Keratinocyte (primary cell): ENCODE data around the gene MAMDC2. TPM values are rescaled to one million over a fixed set of nuclear protein-coding genes. Genes with fewer than 3 reads are reported as not detected.

Experiments used
- DNase-seq: peaks from one replicate; pipeline ENCODE4 v3.0.0-alpha.2; 2011; ENCODE audit warnings: low read depth, missing footprints, low spot score
- FAIRE-seq: peaks from 2 replicates; lab custom pipeline; 2011; peaks lifted over from hg19 to GRCh38; lab: Jason Lieb, UNC
- H2AFZ ChIP-seq: 2 replicates; pipeline ENCODE4 v1.6.0; 2012; ENCODE audit warnings: low read length, control low read depth, inconsistent platforms; ENCODE audit not compliant: control insufficient read depth
- H3K27ac ChIP-seq: 2 replicates; pipeline ENCODE4 v1.5.1; 2011; ENCODE audit warnings: low read length; ENCODE audit not compliant: control insufficient read depth, insufficient read depth
- H3K27me3 ChIP-seq: 3 replicates; pipeline ENCODE4 v1.6.0; 2011; ENCODE audit warnings: low read length; ENCODE audit not compliant: control insufficient read depth, insufficient read depth; ENCODE audit errors: extremely low read depth
- H3K36me3 ChIP-seq, 2 experiments: 2 replicates in 1 of 2; 3 replicates in 1 of 2; pipeline ENCODE4 v1.5.1; 2011; ENCODE audit warnings: low read length in 2 of 2, mild to moderate bottlenecking in 1 of 2; ENCODE audit not compliant: control insufficient read depth in 2 of 2, insufficient read depth in 2 of 2; ENCODE audit errors: extremely low read depth in 1 of 2
- H3K4me1 ChIP-seq: 3 replicates; pipeline ENCODE4 v1.5.1; 2011; ENCODE audit warnings: low read length; ENCODE audit not compliant: control insufficient read depth, insufficient read depth; ENCODE audit errors: extremely low read depth
- H3K4me2 ChIP-seq: 3 replicates; pipeline ENCODE4 v1.6.0; 2011; ENCODE audit warnings: low read depth, low read length; ENCODE audit not compliant: control insufficient read depth, insufficient read depth; ENCODE audit errors: extremely low read depth
- H3K4me3 ChIP-seq, 3 experiments: fragments of 200-600 bp in 1 of 3; sonication (generic) in 1 of 3; 2 replicates in 2 of 3; 3 replicates in 1 of 3; pipeline ENCODE4 v1.5.1; 2011 to 2016; ENCODE audit warnings: low read length in 3 of 3, mild to moderate bottlenecking in 3 of 3, control low read depth in 2 of 3, inconsistent platforms in 1 of 3, low read depth in 1 of 3, mixed read lengths in 1 of 3, mixed run types in 1 of 3, moderate library complexity in 1 of 3; ENCODE audit not compliant: control insufficient read depth in 2 of 3, insufficient read depth in 2 of 3; ENCODE audit errors: extremely low read depth in 1 of 3
- H3K79me2 ChIP-seq: 2 replicates; pipeline ENCODE4 v1.6.0; 2012; ENCODE audit warnings: low read length; ENCODE audit not compliant: control insufficient read depth, insufficient read depth
- H3K9ac ChIP-seq: 3 replicates; pipeline ENCODE4 v1.6.0; 2011; ENCODE audit warnings: low read length; ENCODE audit not compliant: control insufficient read depth, insufficient read depth; ENCODE audit errors: extremely low read depth
- H3K9me1 ChIP-seq: 3 replicates; pipeline ENCODE4 v1.6.0; 2011; ENCODE audit warnings: low read length; ENCODE audit not compliant: control insufficient read depth, insufficient read depth; ENCODE audit errors: extremely low read depth
- H3K9me3 ChIP-seq: 2 replicates; pipeline ENCODE4 v1.5.1; 2012; ENCODE audit warnings: low read depth, low read length; ENCODE audit not compliant: control insufficient read depth
- H4K20me1 ChIP-seq: 3 replicates; pipeline ENCODE4 v1.6.0; 2011; ENCODE audit warnings: low read length; ENCODE audit not compliant: control insufficient read depth, insufficient read depth; ENCODE audit errors: extremely low read depth
- EZH2 ChIP-seq: IDR thresholded peaks from one replicate; pipeline ENCODE4 v1.6.1; 2012; ENCODE audit warnings: inconsistent platforms, mild to moderate bottlenecking, low read length, moderate library complexity
- dilution Hi-C: fragments of 300-500 bp; cut with MboI; formaldehyde crosslinking; loops from one replicate; pipeline ENCODE4 v1.7.0; 2020; ENCODE audit warnings: low sequenced_read_pairs; ENCODE audit not compliant: extremely low pct_ligation_motif_present
- polyA plus RNA-seq, 5 experiments: library from polyadenylated mRNA; depleted of rRNA in 3 of 5; stranded (reverse) in 3 of 5; stranded (forward) in 1 of 5; unstranded in 1 of 5; fragments of >200 nt; gene quantifications; 1 replicate in 1 of 5; 2 replicates in 3 of 5; 3 replicates in 1 of 5; pipeline versions ENCODE4 v1.2.1 to v1.2.3, GENCODE V29; 2011 to 2012; ENCODE audit warnings: missing spikeins in 2 of 5, low read depth in 1 of 5, low replicate concordance in 1 of 5
- TF ChIP-seq, protein P1 (sequence below), 3 experiments: IDR thresholded peaks in 1 of 3; conservative IDR thresholded peaks in 1 of 3; optimal IDR thresholded peaks in 1 of 3; 2 replicates in 2 of 3; 3 replicates in 1 of 3; pipeline versions ENCODE3 to v1.5.1; 2011; ENCODE audit warnings: low read length in 3 of 3, mild to moderate bottlenecking in 3 of 3, moderate library complexity in 2 of 3, control low read depth in 1 of 3, inconsistent platforms in 1 of 3; ENCODE audit not compliant: insufficient read depth in 2 of 3; ENCODE audit errors: extremely low read depth in 1 of 3

Gene MAMDC2
- polyA plus RNA-seq, 1 donor (not counting 4 experiments of a cell fraction or from before 2014, with no cell fraction given) = 4.2 TPM

DNA sequence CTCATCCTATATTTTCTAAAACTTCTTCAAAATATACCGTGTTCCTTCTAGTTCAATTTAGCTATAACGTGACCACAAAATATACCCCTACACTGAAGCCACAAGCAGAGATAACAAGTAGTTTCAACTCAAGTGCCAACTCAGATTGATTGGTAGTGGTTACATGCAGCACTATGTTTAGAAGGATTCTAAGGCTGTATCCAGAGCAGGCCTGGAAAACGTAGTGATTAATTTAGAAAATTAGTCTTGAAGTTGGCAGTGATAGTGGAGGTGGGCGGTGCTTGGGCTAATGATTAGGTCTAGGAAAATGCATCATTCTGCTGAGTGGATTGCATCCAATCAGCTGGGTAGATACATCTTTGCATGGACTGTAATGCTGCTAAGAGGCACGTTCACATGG, 61.5 kb downstream of the MAMDC2 start:
- no peaks in the 10 kb centered on the region for H3K9me3 ChIP-seq
- H3K79me2 ChIP-seq = no peaks in the 10 kb centered on the region
- H3K36me3 ChIP-seq = no peaks in the 10 kb centered on the region
- H3K27me3 ChIP-seq = no peaks in the 10 kb centered on the region
- dilution Hi-C loops = loop anchor here (25.0 kb wide), 1 partner anchor 143 kb away; no protein-coding TSS in a partner anchor
- no peak overlapping the region for H3K4me2 ChIP-seq
- TF ChIP-seq EZH2 = no peak
- TF ChIP-seq, protein P1, sequence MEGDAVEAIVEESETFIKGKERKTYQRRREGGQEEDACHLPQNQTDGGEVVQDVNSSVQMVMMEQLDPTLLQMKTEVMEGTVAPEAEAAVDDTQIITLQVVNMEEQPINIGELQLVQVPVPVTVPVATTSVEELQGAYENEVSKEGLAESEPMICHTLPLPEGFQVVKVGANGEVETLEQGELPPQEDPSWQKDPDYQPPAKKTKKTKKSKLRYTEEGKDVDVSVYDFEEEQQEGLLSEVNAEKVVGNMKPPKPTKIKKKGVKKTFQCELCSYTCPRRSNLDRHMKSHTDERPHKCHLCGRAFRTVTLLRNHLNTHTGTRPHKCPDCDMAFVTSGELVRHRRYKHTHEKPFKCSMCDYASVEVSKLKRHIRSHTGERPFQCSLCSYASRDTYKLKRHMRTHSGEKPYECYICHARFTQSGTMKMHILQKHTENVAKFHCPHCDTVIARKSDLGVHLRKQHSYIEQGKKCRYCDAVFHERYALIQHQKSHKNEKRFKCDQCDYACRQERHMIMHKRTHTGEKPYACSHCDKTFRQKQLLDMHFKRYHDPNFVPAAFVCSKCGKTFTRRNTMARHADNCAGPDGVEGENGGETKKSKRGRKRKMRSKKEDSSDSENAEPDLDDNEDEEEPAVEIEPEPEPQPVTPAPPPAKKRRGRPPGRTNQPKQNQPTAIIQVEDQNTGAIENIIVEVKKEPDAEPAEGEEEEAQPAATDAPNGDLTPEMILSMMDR (optimal IDR thresholded peaks at IDR 0.05 in 1 of 3, IDR thresholded peaks at IDR 0.05 in 1 of 3, conservative IDR thresholded peaks at IDR 0.05 in 1 of 3; ENCODE audit: extremely low read depth in 1 of 3, insufficient read depth in 2 of 3, low read length in 3 of 3) = no peak
- no peaks in the 10 kb centered on the region for H4K20me1 ChIP-seq
- peaks cover under 1% of the 10 kb centered on the region for H3K4me1 ChIP-seq
- H3K27ac ChIP-seq = no peak overlapping the region
- H3K4me3 ChIP-seq = no peak overlapping the region
- H2AFZ ChIP-seq = no peak overlapping the region
- no peak for DNase-seq
- H3K9me1 ChIP-seq = no peaks in the 10 kb centered on the region
- no peak for FAIRE-seq
- no peak overlapping the region for H3K9ac ChIP-seq

DNA sequence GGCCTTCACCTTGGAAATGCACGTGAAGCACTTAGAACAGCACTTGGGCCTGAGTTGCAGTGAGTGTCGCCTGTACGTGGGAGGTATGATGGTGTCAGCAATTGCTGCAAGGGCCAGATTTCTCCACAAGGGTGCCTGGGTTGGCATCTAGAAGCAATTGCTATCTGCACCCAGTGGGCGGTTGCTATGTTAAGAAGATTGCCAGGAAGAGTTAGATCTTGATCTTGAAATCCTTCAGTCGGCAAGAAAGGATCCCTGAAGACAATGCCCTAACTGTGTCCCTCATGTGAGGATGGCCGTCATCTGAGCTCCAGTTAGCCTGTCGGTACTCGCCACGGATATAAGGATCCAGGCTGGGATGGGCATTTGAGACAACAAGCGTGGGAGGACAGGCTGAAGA, 62.9 kb downstream of the MAMDC2 start:
- Histone ChIP-seq H3K9ac (no peak overlapping the region), H4K20me1 (no peaks in the 10 kb centered on the region), H3K27me3 (no peaks in the 10 kb centered on the region), H2AFZ (no peak overlapping the region), H3K36me3 (no peaks in the 10 kb centered on the region), H3K4me2 (no peak overlapping the region), H3K79me2 (no peaks in the 10 kb centered on the region), H3K9me1 (no peaks in the 10 kb centered on the region), H3K27ac (no peak overlapping the region), H3K4me3 (no peak overlapping the region), H3K9me3 (no peaks in the 10 kb centered on the region), H3K4me1 (peaks cover 14% of the 10 kb centered on the region)
- no peak for TF ChIP-seq EZH2
- TF ChIP-seq, protein P1 (optimal IDR thresholded peaks at IDR 0.05 in 1 of 3, IDR thresholded peaks at IDR 0.05 in 1 of 3, conservative IDR thresholded peaks at IDR 0.05 in 1 of 3; ENCODE audit: extremely low read depth in 1 of 3, insufficient read depth in 2 of 3, low read length in 3 of 3) = no peak
- dilution Hi-C loops = loop anchor here (25.0 kb wide), 1 partner anchor 144 kb away; no protein-coding TSS in a partner anchor
- DNase-seq (no peak), FAIRE-seq (no peak)
